ENCODE results near the gene CNTN5.

DNA sequence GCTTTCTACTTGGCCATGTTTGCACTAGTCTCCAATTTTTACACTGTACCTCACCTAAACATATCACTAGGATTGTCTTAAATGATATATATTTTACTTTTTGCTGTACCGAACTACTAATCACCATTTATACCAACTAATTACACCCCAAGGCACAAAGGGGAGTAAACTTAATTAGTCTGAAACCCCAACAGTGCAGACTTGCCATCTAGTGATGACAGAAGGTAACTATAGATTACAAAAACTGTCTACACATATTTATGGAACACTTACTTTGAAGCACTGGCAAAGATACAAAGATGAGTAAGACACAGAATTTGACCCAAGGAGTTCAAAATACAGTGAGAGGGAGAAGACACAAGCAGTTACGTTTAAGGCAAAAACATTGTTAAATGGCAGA, 139.7 kb downstream of the CNTN5 start:
- TF ChIP-seq, protein P1, sequence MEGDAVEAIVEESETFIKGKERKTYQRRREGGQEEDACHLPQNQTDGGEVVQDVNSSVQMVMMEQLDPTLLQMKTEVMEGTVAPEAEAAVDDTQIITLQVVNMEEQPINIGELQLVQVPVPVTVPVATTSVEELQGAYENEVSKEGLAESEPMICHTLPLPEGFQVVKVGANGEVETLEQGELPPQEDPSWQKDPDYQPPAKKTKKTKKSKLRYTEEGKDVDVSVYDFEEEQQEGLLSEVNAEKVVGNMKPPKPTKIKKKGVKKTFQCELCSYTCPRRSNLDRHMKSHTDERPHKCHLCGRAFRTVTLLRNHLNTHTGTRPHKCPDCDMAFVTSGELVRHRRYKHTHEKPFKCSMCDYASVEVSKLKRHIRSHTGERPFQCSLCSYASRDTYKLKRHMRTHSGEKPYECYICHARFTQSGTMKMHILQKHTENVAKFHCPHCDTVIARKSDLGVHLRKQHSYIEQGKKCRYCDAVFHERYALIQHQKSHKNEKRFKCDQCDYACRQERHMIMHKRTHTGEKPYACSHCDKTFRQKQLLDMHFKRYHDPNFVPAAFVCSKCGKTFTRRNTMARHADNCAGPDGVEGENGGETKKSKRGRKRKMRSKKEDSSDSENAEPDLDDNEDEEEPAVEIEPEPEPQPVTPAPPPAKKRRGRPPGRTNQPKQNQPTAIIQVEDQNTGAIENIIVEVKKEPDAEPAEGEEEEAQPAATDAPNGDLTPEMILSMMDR (IDR thresholded peaks at IDR 0.05), result no peak
- TF ChIP-seq POLR2A (IDR thresholded peaks at IDR 0.05), result no peak
